ENCODE data around the gene MYL7.

Gene MYL7

DNA sequence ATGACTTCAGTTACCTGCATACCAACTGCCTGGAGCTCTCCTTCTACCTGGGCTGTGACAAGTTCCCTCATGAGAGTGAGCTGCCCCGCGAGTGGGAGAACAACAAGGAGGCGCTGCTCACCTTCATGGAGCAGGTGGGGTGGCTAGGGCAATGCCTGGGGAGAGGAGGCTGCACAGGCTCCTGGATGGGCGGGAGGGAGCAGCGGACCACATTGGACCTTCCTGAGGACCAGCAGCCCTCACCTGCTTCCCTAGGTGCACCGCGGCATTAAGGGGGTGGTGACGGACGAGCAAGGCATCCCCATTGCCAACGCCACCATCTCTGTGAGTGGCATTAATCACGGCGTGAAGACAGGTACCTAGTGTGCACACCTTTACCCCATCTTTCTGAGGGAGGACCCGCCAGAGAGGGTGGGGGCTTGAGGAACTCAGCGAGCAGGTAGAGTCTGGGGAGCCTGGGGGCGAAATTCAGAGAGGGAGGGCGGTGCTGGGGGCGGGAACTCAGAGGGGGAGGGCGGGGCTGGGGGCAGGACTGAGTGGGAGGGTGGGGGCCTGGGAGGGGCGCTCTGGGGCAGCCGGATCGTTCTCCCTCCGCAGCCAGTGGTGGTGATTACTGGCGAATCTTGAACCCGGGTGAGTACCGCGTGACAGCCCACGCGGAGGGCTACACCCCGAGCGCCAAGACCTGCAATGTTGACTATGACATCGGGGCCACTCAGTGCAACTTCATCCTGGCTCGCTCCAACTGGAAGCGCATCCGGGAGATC, 28.0 kb downstream of the MYL7 start:
- no peak for DNase-seq

DNA sequence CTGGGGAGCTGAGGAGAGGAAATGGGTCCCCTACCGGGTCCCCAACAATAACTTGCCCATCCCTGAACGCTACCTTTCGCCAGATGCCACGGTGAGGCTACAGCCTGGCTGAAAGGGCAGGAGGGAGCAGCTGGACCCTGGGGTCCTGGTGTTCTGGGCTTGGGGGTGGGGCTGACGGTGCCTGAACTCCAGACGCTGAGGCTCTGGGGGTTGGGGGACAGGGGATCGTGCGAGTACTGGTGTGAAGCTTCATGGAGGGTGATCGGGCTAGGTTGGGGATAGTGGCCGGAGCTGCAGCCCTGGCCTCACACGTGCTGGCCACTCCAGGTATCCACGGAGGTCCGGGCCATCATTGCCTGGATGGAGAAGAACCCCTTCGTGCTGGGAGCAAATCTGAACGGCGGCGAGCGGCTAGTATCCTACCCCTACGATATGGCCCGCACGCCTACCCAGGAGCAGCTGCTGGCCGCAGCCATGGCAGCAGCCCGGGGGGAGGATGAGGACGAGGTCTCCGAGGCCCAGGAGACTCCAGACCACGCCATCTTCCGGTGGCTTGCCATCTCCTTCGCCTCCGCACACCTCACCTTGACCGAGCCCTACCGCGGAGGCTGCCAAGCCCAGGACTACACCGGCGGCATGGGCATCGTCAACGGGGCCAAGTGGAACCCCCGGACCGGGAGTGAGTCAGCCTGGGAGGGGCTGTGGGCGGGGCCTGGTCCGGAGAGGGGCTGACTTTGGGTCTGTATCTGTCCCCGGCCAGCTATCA, 28.7 kb downstream of the MYL7 start:
- DNase-seq = no peak

DNA sequence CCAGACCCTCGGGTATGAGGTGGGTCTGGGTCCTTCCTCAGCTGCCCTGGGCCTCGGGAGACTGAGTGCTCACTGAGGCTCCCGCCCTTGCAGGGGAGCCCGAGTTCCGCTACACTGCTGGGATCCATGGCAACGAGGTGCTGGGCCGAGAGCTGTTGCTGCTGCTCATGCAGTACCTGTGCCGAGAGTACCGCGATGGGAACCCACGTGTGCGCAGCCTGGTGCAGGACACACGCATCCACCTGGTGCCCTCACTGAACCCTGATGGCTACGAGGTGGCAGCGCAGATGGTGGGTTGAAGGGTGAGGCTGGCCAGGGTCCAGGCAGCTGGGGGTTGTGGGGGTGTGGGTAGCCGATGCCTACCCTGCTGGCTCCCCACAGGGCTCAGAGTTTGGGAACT, 29.4 kb downstream of the MYL7 start:
- DNase-seq = peak in 20 of 56 donors; percentile 11 to 68 (median 32)

DNA sequence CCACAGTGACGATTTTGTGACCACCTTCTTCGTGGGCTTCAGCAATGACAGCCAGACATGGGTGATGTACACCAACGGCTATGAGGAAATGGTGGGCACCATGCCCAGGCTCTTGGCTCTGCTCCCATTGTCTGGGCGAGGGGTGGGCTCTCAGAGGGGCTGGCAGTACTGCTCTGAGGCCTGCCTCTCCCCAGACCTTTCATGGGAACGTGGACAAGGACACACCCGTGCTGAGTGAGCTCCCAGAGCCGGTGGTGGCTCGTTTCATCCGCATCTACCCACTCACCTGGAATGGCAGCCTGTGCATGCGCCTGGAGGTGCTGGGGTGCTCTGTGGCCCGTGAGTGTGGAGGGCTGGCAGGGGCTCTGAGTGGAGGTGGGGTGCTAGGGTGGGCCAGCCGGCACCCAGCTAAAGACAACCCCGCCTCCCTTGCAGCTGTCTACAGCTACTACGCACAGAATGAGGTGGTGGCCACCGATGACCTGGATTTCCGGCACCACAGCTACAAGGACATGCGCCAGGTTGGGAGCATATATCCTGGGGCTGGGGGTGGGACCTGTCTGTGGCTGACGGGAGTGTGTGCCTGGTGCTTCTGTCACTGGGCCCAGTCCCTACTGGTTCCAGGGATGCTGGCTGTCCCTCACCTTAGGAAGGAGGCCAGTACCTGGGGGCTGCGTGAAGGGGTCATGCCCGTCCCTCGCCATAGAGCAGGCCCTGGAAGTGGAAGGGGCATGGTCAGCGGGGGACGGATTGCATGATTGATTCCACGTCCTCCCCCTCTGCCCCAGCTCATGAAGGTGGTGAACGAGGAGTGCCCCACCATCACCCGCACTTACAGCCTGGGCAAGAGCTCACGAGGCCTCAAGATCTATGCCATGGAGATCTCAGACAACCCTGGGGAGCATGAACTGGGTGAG, 30.2 kb downstream of the MYL7 start:
- no peak for DNase-seq

DNA sequence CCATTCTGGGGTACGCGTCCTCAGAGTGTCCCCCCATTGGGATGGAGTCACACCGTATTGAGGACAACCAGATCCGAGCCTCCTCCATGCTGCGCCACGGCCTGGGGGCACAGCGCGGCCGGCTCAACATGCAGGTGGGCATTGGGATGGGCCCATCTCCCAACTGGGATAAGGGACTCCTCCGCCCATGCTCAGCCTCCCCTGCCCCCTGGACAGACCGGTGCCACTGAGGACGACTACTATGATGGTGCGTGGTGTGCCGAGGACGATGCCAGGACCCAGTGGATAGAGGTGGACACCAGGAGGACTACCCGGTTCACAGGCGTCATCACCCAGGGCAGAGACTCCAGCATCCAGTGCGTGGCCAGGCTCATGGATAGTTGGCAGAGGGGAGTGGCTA, 31.1 kb downstream of the MYL7 start:
- no peak for DNase-seq

DNA sequence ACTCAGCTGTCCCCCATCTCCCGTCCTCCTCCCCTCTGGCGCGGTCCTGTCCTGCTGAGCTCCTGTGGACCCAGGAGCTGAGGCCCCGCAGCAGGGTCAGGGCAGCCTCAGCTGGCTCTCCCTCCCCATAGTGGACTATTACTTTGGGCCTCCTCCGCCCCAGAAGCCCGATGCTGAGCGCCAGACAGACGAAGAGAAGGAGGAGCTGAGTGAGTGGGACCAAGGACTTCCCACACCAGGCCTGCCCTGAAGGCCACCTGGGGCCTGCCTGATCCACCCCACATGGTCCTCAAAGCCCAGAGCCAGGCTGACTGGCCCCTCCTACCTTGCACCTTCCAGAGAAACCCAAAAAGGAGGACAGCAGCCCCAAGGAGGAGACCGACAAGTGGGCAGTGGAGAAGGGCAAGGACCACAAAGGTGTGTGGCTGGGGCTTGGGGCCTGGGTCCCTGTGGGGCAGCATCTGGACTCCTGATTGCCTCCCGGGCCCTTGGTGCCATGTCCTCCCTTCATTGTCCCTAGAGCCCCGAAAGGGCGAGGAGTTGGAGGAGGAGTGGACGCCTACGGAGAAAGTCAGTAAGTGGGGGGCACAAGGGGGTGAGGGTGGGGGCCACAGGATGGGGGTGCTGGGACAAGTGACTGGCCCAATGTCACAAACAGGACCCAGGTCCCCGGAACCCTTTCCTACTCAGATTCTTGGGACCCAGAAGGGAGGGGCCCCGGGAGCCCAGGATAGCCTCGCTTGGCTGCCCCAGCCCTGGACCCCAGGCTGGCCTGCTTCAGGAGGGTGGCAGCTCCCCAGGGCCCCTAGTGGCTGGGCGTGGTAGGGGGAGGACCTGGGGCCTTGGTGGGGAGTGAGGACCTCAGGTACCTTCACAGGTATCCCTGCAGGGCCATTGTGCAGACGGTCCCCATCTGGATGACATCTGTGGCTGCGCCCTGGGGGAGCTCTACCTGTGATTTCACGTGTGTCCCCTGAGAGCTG, 32.1 kb downstream of the MYL7 start:
- DNase-seq = no peak

DNA sequence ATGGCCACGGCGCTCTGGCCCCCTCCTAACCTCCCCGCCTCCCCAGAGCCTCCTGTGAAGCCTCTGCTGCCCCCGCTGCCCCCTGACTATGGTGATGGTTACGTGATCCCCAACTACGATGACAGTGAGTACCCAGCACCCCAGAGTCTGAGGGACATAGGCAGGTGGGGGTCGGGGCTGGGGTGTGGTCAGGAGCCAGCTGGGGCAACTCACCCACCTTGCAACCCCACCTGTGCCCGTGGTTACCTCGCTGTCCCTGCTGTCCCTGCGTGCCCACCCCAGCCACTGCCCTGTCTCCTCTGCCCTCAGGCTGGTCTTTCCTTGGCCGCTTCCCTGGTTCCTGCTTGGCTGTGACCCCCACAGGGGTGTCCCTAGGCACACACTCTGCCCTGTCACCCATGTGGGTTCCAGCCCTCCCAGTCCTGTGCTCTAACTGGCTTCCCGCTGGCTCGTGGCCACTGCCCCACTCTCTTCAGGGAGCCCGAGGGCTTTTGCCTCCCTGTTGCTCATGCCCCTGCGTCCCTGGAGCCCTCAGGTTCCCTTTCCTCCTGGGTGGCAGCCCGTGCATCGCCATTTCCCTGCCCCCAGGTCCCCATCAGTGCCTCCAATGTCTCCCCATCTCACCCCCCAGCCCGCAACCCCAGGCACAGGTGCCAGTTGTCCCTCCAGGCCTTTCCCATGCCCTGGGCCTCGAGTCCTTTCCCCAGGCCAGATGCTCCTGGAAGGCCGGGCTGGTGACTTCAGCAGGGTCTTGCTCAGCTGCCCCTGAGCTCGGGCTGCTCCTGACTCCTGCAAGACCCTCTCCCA, 33.0 kb downstream of the MYL7 start:
- DNase-seq = no peak

DNA sequence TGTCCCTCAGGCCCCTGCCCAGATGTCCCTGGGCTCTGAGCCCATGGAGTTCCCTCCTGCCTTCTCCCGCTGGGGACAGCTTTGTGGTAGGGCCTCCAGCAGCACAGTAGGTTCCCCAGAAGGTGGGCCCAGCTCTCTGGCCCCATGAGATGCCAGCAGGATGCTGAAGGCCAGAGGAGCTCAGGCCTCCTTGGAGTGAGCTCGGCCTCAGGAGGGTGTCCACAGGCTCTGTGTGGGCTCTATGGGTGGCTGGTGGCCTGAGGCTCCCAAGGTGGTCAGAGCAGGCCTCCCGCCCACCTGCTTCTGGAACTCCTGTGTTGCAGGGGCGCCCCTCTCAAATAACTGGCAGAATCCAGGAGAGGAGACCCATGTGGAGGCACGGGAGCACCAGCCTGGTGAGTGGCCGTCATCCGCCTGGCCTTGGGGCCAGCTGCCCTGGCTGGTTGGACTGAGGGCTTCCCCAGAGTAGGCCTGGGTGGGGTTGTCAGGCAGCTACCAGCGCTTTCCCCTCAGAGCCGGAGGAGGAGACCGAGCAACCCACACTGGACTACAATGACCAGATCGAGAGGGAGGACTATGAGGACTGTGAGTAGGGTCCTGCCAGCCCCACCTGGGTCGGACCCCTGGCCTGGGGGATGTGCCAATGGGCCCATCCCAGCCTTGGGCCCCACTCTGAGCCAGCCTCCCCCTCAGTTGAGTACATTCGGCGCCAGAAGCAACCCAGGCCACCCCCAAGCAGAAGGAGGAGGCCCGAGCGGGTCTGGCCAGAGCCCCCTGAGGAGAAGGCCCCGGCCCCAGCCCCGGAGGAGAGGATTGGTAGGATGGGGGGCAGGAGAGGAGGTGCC, 33.8 kb downstream of the MYL7 start:
- no peak for DNase-seq

DNA sequence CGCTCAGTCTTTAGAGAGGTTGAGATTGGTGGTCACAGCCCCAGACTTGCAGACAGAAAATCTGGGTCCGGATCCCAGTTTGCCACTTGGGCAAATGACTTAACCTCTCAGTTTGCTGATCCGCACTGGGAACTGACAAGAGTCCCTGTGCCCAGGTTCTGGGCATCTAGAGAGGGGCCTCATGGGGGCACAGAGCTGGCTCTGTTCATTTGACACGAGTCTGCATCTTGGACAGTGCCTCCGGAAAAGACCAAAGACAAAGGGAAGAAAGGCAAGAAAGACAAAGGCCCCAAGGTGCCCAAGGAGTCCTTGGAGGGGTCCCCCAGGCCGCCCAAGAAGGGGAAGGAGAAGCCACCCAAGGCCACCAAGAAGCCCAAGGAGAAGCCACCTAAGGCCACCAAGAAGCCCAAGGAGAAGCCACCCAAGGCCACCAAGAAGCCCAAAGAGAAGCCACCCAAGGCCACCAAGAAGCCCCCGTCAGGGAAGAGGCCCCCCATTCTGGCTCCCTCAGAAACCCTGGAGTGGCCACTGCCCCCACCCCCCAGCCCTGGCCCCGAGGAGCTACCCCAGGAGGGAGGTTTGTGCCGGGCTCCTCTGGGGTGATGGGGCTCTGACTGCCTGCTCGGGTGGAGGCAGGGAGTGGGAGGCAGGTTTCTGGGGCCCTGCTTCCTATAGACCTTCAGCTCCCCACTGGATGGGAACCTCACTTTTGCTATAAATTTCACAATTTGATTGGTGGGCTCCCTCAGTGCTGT, 34.6 kb downstream of the MYL7 start:
- no peak for DNase-seq

DNA sequence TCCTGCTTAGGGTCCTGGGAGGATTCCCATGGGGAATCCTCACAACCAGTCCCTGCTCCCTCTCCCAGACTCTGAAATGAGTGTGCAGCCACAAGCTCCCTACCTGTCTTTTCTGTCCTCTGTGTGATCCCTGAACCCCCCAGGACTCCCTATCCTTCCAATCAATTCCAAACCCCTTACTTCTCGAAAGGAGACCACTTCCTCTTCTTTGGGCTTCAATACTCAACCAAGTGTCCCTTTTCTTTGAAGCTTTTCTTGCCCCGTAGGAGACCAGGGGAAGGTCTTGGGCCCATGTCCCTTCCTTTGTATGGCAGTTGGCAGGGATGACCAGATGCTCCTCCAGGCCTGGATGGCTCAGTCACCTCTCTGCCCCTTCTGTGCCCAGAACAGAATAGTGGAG, 35.3 kb downstream of the MYL7 start:
- no peak for DNase-seq

DNA sequence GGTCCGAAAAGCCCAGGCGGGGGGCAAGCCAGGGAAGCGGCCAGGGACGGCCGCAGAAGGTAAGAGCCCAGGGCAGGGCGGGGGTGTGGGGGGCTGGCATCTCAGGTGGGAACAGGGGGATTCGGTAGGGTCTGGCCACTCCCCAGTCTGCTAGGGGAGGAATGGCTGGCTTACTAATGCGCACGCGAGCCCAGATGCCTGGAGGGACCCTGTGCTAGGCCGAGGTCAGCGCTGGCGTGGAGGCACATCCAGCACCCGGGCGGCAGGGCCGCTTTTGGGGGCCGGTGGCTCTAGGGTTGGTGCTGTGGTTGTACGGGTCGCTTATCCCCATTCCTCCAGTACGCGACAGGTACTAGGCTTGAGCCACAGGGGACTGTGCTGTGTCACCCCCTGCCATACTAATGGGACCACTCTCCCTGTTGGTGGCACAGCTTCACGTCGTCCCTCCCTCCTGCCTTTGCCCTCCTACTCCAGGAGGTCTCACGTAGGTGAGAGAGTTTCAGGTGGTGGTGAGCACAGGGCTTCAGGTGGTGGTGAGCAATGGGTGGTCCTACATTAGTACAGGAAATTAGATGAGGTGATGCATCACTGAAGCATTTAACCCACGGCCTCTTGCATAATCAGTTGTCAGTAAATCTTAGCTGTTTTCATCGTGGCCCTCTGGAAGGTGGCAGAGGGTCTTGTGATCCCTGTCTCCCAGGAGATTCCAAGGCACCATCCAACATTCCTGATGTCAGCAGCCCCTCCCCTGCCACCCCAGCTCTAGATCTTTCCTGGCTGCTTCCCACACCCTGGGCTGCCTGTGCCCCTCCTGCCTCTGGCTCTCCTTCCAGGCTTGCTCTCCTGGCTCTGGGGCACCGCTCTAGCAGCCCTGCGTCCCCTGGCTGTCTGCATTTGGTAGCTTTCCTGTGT, 36.0 kb downstream of the MYL7 start:
- peak in 38 of 56 donors; percentile 14 to 77 (median 48) for DNase-seq

DNA sequence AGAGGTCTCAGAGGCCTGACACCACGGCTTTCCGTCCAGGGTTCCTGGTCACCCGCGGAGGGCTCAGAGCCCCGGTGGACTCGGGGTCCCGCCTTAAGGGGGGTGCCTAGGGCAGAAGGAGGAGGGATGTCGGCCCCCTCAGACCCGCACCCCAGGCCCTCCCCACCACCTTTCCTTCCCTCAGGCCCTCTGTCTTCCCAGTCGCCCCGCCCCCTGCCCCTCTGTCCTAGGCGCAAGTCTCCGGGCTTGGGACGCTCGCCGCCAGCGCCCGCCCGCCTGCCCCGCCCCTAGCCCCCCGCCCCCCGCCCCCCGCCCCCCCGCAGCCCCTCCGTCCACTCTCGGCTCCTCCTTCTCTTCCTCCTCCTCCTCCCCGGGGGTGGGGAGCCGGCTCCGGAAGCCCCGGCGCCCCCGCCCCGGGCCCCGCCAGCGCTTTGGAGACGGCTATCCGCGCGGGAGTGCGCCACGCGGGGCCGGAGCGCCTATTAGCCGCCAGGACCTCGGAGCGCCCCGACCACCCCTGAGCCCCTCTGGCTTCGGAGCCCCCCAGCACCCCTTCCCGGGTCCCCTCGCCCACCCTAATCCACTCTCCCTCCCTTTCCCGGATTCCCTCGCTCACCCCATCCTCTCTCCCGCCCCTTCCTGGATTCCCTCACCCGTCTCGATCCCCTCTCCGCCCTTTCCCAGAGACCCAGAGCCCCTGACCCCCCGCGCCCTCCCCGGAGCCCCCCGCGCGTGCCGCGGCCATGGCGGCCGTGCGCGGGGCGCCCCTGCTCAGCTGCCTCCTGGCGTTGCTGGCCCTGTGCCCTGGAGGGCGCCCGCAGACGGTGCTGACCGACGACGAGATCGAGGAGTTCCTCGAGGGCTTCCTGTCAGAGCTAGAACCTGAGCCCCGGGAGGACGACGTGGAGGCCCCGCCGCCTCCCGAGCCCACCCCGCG, 36.9 kb downstream of the MYL7 start, which contains the start of gene AEBP1:
Gene AEBP1 (plus strand): TSS at position 423 of the 937 bp plus-strand sequence. CDS start 321 bp downstream, at position 744.
- DNase-seq = peak in 1 of 56 donors; percentile 46

DNA sequence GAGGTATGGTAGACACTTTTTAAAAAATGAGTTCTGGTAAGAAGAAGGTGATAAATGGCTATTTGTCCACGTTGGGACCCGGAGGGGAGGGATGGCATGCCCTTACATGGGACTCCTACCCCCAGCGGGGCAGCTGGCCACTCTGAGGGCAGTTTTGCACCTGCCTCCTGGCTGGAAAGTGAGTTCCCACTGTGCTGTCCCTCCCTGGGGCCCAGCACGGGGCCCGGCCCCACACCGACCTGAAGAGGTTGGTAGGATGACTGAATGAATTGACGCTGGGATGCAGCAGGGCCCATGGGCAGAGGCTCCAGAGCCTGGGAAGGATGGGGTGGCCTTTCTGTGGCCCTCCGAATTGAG, 37.6 kb downstream of the MYL7 start:
- no peak for DNase-seq

DNA sequence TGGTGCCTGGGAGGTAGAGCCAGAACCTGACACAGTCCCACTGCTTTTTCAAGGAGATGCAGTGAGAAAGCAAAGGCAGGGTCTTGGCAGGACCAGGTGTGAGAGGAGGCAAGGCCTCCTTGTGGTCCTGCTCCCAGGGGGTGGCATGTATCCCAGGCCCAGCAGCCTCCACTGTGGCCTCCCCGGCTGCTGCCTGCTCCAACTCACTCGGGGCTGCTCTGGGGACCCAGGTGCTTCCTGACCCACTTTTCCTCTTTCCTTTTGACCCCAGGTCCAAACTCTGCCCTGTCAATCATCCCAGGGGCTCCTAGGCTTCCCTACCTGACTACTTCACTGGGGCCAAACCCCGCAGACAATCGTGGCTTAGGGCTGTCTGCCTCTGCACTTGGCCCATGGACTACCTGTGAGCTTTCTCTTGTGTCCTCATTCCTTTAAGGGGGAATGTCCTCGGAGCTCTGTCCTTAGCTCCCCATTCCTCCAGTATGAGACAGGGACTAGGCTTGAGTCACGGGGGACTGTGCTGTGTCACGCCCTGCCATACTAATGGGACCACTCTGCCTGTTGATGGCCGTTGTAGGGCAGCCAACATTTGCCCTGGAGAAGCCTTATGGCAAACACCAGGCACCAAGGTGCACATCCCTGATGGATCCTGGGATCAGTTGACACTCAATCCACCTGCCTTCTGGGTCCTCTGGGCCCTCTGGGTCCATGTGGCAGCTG, 38.1 kb downstream of the MYL7 start:
- no peak for DNase-seq
